NCI-H1417 (cell line): ENCODE measurements around the gene WWTR1.

Experiments used
- DNase-seq, 3 experiments: peaks; one replicate each; lab custom pipeline; 2025; lab: John Stamatoyannopoulos, UW

Gene WWTR1

DNA sequence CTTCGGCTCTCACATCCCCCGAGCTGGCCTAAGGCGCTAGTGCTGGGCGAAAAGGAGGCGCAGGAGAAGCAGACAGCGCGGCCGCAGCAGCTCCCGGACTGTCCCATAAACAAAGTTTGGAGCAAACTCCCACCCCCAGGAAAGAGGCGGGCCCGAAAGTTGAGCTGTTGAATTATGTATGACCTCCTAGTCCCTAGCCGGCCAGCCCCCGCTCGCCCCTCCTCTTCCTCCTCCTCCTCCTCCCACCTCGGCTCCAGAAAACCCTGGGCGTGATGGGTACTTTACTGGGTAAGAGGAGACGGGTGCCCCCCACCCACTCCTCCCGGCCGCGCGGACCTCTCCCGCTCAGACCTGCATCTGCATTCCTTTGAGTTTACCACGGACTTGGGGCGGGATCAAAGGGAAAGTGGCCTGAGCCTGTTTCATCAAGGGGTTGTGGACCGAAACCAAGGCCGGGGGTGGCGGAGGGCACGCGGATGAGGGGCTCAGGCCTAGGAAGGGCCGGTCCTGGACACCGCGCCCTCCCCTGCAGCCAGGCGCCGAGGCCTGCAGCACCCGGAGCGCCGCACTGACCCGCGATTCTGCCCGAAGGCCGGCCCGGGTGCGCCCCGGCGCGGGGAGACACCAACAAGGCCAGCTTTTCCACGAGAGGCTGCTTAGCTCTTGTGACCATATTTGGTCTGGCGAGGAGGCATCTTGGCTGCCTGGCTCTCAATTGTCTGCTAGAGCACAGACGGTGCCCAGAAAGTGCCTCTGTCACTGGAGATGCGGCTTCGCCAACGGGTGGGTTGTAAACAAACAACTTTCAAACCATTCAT lies at the start of gene WWTR1:
Gene WWTR1, minus strand, starts transcription at position 100 of the 818 bp plus-strand sequence. CDS start 719 bp downstream, outside the sequence.
- DNase-seq: peak; percentile 34 to 50 (median 49)

DNA sequence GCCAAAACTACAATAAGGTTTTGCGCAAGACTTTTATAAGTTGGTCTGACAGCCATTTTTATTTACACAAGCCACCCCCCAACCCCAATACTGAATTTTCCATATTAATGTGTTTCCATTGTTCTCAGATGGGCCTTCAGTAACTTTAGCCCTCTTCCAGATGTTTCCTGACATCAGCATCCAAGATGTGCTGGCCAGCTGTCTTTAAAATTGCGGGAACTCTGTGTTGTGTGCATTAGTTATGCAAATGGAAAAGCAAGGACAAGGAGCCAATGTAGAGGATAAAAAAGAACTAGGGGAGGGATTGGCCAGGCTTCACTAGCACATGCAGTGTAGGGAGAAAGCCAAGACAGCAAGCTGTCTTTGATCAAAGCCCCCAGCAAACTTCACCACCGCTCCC lies 49.1 kb upstream of the WWTR1 start:
- DNase-seq: no peak

DNA sequence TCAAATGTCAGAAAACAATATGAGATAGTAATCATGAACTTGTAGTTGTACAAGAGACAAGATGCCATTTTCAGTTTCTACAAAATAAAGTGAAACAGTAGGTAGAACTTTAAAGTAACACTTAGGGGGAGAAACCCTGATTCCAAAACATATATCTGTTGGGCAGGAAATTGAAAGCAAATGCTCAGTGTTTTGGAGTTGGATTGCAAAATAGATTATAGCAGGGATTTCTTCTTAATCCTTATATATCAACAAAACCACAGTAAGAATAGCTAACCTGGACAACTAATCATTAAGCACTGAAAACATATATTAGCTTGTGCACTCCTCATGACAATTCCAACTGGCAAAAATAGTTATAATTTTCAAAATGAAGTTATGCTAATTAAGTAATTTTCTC lies 47.6 kb upstream of the WWTR1 start:
- no peak for DNase-seq

DNA sequence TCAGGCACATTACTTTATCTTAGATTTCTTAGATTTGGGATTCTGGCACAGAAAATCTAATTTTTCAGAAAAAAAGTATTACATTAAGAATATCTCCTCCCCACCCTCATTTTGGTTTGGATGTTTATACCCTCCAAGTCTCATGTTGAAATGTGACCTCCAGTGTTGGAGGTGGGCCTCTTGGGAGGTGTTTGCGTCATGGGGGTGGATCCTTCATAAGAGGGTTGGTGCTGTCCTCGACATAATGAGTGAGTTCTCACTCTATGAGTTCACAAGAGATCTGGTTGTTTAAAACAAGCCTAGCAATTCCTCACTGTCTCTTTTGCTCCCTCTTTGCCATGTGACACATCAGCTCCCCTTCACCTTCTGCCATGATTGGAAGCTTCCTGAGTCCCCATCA lies 45.6 kb upstream of the WWTR1 start:
- DNase-seq: no peak

DNA sequence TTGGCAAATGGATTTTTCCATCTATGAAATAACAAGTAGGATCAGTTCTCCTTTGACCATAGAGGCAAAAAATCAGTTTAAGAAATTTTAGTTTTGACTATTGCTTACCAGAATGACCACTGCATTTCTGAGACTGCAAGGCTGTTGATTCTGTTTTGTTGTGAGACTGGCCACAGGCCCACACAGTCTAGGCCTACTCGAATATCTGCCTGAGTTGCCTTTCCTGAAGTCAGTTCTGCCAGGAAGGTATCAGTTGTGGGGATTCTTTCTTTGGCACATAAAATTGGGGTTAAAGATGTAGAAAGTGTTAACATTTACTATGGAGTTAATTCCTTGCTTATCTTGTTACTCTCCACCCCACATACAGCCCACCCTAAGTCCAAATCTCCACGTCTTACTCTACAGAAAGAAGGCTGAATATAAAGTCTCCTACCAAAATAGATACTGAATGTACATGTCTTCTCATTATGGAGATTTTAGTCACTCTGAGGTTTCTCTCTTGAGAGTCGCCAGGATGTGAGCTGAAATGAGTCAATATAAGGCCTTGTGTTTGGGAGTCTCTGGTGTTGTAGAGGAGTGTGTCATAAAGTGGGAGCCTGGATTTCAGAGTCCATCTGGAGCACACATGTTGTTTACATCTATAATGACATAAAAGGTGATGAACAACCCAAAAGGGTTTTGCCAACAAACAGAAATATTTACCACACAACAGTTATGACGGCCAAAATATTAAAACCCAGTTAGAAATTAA lies 45.0 kb upstream of the WWTR1 start:
- DNase-seq: no peak

- no peak for DNase-seq
These were observed 44.1 kb upstream of the WWTR1 start for GRCh38 chr3:149701977-149702350.

GRCh38 chr3:149701206-149701976 lies 43.6 kb upstream of the WWTR1 start:
- no peak for DNase-seq

- peak in 1 of 3 experiments; percentile 36 for DNase-seq
These were observed 30.4 kb upstream of the WWTR1 start for GRCh38 chr3:149688122-149688757.

DNA sequence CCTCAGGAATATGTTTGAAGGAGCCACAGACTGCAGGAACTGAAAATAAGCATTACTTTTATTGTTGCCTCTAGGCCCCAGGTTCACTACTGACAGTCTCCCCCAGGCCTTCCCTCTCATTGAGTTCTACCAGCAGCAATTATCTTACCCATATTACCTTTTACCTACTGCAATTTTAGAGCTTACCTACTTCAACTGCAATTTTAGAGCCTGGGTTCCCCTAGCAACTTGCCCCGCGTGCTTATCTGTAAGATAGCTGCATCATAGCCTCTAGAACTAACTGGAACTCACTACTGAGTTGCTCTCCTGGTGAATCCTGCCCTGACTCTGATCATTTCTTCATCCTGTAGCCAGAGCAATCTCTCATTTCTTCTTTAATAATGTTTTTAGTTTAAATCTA lies 29.2 kb upstream of the WWTR1 start:
- no peak for DNase-seq

- peak in 2 of 3 experiments; percentile 19 to 71 for DNase-seq
These were observed 20.6 kb upstream of the WWTR1 start for GRCh38 chr3:149678351-149678950.

- DNase-seq: no peak
These were observed 15.6 kb upstream of the WWTR1 start for GRCh38 chr3:149673393-149673792.

- DNase-seq: no peak
These were observed 13.1 kb upstream of the WWTR1 start for GRCh38 chr3:149670742-149671492.

DNA sequence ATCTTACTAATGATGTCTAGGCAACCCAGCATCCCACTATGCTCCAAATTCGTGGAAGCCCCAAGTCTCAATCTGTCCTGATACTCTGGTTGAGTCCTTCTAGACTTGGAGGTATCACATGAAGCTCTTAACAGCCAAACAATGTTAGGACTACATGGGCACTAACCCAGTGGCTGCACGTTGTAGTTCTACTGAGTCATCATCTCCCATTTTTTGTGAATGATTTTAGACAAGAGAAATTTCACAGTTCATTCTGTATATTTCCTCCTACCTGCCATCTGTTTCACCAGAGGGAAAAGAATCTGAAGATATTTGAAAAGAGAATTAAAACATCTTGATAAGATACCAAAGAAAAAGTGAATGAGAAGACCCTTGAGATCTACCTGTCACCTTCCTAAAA lies 9.8 kb upstream of the WWTR1 start:
- DNase-seq: no peak

DNA sequence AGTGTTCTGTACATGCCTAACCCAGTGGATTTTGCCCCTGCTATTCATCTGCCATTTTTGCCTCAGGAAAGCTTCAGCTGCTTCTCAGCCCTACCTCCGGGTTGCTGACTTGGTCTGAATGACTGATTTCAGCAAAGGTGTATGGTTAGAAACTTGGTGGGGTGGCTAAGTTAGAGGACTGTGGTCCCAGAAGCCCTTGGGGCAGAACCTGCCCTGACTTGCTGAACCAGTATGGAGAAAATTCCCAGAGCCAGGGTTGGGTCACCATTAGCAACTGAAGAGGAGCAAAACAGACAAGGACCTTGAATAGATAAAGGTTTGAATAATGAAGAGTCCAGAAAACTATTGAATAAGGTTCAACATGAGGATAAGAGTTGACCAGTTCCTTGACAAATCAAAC lies 6.1 kb upstream of the WWTR1 start:
- DNase-seq: no peak

- no peak for DNase-seq
These were observed 4.5 kb upstream of the WWTR1 start for GRCh38 chr3:149662240-149662887.

GRCh38 chr3:149660462-149660861 lies 2.6 kb upstream of the WWTR1 start:
- no peak for DNase-seq

- DNase-seq: no peak
These were observed 1.1 kb upstream of the WWTR1 start for GRCh38 chr3:149658744-149659497.

- no peak for DNase-seq
These were observed 402 bp downstream of the WWTR1 start for GRCh38 chr3:149657321-149657925.
